Hematopoietic multipotent progenitor cell (in vitro differentiated cells): Measurements from ENCODE around the gene DSE. TPM values are rescaled to one million over a fixed set of nuclear protein-coding genes. Genes with fewer than 3 reads are reported as not detected.
A peak's percentile ranks its signal among the peaks of the same experiment; 100 is the strongest.

ENCODE experiments used
- DNase-seq, 3 donors: peaks; one replicate each; pipeline ENCODE4 v3.0.0-alpha.2; 2011 to 2015; ENCODE audit warnings: low read depth in 2 of 3, low spot score in 2 of 3
- total RNA-seq: library from RNA; depleted of rRNA; stranded (reverse); fragments of >200 nt; gene quantifications from one replicate; pipeline ENCODE4 v1.2.3, GENCODE V29; 2012

DSE gene
- total RNA-seq, 1 donor: 35.8 TPM

DNA sequence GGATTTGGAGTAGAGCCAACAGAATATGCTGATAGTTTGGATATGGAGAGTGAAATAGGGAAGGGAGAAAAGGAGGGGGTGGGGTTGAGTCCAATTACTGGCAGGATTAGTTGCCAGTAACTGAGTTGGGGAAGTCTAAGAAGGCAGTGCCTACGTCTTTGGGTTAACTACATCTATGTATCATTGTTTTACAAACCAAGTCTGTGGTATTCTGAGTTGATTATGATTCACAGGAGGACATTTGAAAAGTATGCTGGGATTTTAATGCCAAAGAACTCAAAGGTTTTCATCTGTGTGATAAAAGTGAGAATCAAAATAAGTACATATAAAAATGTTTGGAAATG, 14.7 kb downstream of the DSE start:
- DNase-seq: peak in 1 of 3 donors; percentile 28

DNA sequence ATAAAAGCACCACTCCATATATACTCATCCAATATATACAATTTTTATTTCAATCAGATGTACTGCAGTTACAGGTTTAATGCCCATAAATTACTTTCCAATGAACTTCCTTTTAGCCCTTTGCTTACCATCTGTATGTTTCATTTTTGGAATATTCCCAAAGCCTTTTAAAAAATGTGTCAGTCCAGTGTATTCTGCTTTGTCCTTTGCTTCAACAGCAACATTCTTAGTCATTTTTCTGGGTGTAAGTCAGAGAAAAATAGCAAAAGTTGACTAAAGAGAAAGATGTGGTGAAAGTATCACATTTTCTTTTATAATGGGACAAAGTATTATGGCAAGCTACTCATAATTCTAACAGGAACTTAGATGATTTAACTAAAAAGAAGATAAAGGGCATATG, 15.2 kb downstream of the DSE start:
- no peak for DNase-seq

- DNase-seq: no peak
Measured at GRCh38 chr6:116386581-116387299, 16.0 kb downstream of the DSE start.

DNA sequence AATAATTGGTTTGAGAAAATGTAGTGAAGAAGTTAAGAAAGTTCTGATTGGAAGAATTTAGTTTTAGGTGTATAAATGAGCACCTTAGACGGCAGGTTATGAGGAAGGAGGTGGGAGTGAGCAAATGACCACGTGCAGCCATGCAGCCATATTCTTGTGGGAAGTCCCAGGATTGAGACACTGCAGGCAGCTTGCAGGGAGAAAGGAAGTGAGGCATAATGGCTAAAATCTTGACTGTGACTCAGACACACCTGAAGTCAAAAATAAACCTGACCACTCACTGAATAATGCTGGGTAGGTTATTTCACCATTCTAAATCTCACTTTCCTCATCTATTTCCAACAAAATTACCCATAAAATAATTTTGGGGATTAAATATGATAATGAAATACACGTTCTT, 16.6 kb downstream of the DSE start:
- no peak for DNase-seq

- no peak for DNase-seq
Measured at GRCh38 chr6:116388924-116389323, 18.2 kb downstream of the DSE start.

DNA sequence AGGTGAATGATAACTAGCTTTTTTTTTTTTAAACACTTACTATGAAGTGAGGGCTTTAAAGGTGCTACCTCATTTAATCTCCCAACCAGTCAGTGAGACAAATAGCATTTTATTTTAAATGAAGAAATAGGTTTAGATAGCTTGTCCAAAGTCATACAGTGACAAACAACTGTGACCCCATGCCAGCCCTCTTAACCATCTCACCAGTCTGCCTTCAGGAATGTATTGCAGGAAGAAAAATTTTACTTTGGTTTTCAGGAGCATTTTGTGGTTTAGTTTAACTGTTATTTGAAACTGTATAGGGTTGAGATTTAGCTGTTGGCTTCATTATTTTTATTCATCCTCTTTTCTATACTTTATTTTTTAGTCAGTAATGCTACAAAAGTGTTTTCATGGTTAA, 18.6 kb downstream of the DSE start:
- DNase-seq: no peak

DNA sequence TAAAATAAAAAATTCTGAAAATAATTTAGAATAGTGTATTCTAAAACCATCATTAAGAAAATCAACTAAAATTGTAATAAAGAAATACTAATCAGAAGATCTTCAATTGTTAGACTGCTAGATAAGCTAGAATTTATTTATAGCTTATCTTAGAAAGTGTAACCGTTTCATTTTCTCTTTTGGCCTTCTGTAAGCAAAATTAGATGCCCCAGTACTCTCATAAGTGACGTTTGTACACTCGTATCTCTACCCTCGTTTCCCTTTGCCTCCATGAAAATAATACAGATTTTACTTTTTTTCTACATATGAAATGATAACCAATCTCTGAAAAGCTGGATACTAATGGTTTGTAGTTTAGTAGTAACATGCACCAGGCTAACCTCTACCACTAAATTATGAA, 19.8 kb downstream of the DSE start:
- DNase-seq: peak in 1 of 3 donors; percentile 44

DNA sequence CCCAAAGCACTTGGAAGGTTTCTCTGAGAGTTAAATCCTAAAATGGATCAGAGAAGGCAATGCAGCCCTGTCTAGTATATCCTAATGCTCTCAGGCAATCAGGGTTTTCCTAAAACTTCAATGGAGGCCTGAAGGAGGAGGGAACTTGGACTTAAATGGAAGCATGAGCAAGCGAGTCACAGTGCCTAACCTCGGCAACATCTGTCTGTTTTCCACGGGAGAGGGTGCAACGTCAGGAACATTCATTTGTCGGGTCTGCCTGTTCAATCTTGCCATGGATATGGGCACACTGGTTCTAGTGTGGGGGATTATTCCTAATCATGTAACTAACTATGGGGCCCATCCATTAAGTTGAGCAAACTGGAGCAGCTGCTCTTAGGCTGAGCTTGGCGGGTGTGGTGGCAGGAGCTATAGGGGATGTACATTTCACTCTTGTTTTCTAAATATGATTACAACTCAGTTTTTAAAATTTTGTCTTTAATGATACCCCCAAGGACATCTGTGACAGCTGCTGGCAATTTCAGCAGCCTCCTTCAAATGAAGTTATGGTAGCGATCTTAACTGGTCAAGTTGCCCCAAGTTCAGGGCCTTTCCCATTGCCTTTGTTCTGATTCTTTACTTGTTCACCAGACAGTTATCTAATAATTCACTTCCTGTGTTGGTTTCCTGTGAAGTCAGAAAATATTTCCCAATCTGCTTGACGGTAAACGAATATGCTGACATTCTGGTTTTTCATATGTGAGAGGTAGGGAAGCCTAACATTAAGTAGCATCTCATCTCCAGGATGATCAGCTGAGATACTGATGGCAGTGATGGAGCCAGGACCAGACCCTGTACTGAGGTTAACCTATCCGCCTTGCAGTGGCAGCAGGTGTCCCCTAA, 21.6 kb downstream of the DSE start:
- peak in 1 of 3 donors; percentile 48 for DNase-seq

GRCh38 chr6:116393430-116393829, 22.7 kb downstream of the DSE start:
- DNase-seq: no peak

DNA sequence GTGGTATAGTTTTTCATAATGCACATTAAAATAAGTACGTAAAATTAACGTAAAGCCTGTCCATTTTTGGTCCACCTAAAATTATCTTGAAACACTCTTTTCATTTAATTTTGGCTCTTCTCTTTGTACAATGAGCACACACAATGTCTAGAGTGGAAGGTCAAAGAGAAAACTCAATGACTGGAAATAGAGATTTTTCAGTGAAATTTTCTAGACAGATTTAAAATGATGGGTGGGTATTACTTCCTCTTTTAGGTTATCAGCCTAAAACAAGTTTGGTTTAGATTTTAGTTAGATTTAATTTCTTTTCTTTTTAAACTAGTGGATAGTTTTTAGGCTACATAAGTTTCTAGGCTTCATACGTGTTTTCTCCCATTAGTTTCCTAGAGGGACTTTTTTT, 24.9 kb downstream of the DSE start:
- DNase-seq: no peak

DNA sequence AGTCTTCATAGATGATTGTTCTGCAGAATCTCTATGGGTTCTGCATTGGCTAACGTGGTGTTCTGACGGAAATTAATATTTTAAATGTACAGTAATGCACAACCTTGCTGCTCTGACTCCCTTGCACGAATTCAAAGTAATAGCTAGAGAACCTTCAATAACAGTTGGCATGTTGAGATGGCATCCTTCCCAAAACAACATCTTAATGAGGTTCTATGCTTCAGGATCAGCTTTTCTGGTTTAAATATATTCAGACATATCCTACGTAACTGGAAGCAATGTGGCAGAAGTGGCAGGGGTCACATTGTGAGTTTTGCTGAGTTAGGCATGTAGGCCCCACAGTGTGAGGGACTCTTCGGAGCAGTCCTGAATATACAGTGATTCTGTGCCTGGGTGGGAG, 25.7 kb downstream of the DSE start:
- no peak for DNase-seq

- no peak for DNase-seq
Measured at GRCh38 chr6:116397914-116398313, 27.2 kb downstream of the DSE start.

- DNase-seq: no peak
Measured at GRCh38 chr6:116398316-116399010, 27.7 kb downstream of the DSE start.

DNA sequence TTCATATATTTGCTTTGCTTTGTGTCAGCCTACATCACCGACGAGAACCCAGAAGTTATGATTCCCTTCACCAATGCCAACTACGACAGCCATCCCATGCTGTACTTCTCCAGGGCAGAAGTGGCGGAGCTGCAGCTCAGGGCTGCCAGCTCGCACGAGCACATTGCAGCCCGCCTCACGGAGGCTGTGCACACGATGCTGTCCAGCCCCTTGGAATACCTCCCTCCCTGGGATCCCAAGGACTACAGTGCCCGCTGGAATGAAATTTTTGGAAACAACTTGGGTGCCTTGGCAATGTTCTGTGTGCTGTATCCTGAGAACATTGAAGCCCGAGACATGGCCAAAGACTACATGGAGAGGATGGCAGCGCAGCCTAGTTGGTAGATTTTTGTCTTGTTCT, 28.5 kb downstream of the DSE start:
- no peak for DNase-seq

GRCh38 chr6:116400328-116400727, 29.6 kb downstream of the DSE start:
- DNase-seq: no peak

GRCh38 chr6:116402108-116402937, 31.6 kb downstream of the DSE start:
- DNase-seq: no peak

- no peak for DNase-seq
Measured at GRCh38 chr6:116403205-116403604, 32.5 kb downstream of the DSE start.

DNA sequence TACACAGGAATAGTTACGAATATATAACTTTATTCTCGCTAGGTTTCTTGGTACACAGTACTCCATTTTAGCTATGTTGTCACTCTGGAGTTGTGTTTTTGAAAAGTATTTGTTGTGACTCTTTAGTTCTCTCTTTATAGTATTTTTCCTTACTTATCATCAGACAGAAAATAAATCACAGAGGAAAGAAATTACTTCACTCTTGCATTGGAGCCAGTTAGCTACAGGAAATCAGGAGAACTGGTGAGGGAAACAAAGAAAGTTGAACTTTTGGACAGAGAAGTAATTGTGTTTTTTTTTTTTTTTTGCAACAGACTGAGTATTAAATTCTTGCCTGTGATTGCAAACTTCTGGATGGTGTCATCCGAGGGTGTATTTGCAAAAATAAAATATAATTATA, 33.9 kb downstream of the DSE start:
- no peak for DNase-seq

- DNase-seq: no peak
Measured at GRCh38 chr6:116405138-116405537, 34.4 kb downstream of the DSE start.

DNA sequence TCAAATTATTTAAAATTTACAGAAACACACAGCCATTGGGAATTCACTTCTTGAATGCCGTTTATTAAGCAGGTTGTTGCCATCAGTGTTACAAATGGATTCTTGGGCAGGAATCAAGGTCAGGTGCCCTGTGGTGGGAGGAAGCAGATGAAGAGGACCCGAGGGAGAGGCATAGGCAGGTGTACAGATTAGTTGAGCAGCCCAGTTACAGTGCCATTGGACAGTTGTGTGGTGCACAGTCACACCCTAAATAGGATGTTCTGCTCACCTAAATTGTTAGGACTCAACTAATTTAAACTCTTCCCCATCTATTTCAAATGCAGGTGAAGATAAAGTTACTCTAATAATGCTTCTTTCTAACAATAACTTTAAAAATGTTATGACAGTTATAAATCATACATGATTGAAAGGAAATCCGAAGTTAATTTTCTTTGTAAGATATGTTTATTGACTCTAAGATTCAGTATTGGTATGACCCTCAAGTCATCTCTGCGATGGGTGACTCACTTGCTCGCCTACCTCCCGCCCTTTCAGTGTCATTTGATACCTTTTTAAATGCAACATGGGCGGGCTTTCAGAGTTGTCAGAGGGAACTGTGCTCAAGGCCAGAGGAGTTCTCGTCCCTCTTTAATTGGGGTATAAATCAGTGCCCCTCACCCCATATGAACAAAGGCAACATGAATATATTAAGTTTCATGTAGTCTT, 35.1 kb downstream of the DSE start:
- DNase-seq: no peak
